COLO668 (cell line): ENCODE measurements around the gene DAB2IP.

Source experiments
- DNase-seq: peaks from one replicate; lab custom pipeline; 2025; ENCODE audit not compliant: unreplicated experiment; lab: John Stamatoyannopoulos, UW

DAB2IP gene

GRCh38 chr9:121700165-121700831 is 48.9 kb downstream of the DAB2IP start:
- peak; percentile 71 for DNase-seq

GRCh38 chr9:121700832-121701419 is 49.5 kb downstream of the DAB2IP start:
- no peak for DNase-seq

GRCh38 chr9:121701736-121702261 is 50.4 kb downstream of the DAB2IP start:
- DNase-seq: no peak

GRCh38 chr9:121703014-121703734 is 51.7 kb downstream of the DAB2IP start:
- no peak for DNase-seq

GRCh38 chr9:121704281-121704680 is 52.8 kb downstream of the DAB2IP start:
- DNase-seq: no peak

- DNase-seq: no peak
These were observed 54.8 kb downstream of the DAB2IP start for GRCh38 chr9:121706149-121706750.

- no peak for DNase-seq
These were observed 56.3 kb downstream of the DAB2IP start for GRCh38 chr9:121707477-121708424.

- DNase-seq: no peak
These were observed 57.5 kb downstream of the DAB2IP start for GRCh38 chr9:121708768-121709488.

- DNase-seq: no peak
These were observed 58.4 kb downstream of the DAB2IP start for GRCh38 chr9:121709798-121710197.

GRCh38 chr9:121711281-121711680 is 59.8 kb downstream of the DAB2IP start:
- no peak for DNase-seq

GRCh38 chr9:121711797-121712196 is 60.4 kb downstream of the DAB2IP start:
- peak; percentile 44 for DNase-seq

GRCh38 chr9:121713400-121714070 is 62.1 kb downstream of the DAB2IP start:
- no peak for DNase-seq

GRCh38 chr9:121714075-121714705 is 62.8 kb downstream of the DAB2IP start:
- DNase-seq: no peak

- DNase-seq: no peak
These were observed 63.4 kb downstream of the DAB2IP start for GRCh38 chr9:121714873-121715272.

GRCh38 chr9:121717141-121717991 is 65.9 kb downstream of the DAB2IP start:
- no peak for DNase-seq

- no peak for DNase-seq
These were observed 66.7 kb downstream of the DAB2IP start for GRCh38 chr9:121718084-121718483.

GRCh38 chr9:121718501-121718900 is 67.1 kb downstream of the DAB2IP start:
- no peak for DNase-seq
